Neuron (in vitro differentiated cells): ENCODE data around the gene STX10.
"Not testable (repeated sequence)": the region's sequence is repeated elsewhere in the genome, so short reads cannot be mapped to it uniquely, and the experiment has no call there.

Experiments
- H2AFZ ChIP-seq: one replicate; pipeline ENCODE4 v1.6.1; 2013; ENCODE audit warnings: low read depth, mild to moderate bottlenecking, inconsistent platforms, low read length, moderate library complexity
- H3K27me3 ChIP-seq: one replicate; pipeline ENCODE4 v1.6.1; 2013; ENCODE audit warnings: low read length; ENCODE audit not compliant: insufficient read depth
- H3K36me3 ChIP-seq: one replicate; pipeline ENCODE4 v1.6.1; 2013; ENCODE audit warnings: low read length; ENCODE audit not compliant: insufficient read depth
- H3K4me1 ChIP-seq: one replicate; pipeline ENCODE4 v1.6.1; 2013; ENCODE audit warnings: low read length; ENCODE audit not compliant: insufficient read depth
- H3K4me3 ChIP-seq: 2 replicates; pipeline ENCODE4 v1.5.1; 2013; ENCODE audit warnings: mild to moderate bottlenecking, low read length, moderate library complexity
- H3K9me3 ChIP-seq: one replicate; pipeline ENCODE4 v1.6.1; 2013; ENCODE audit warnings: low read length

STX10 gene

GRCh38 chr19:13159713-13160112 is 9.5 kb upstream of the STX10 start:
- Histone ChIP-seq H2AFZ (no peak overlapping the region), H3K36me3 (no peaks in the 10 kb centered on the region), H3K9me3 (no peaks in the 10 kb centered on the region), H3K4me3 (no peak overlapping the region), H3K27me3 (no peaks in the 10 kb centered on the region), H3K4me1 (peaks cover 34% of the 10 kb centered on the region)

DNA sequence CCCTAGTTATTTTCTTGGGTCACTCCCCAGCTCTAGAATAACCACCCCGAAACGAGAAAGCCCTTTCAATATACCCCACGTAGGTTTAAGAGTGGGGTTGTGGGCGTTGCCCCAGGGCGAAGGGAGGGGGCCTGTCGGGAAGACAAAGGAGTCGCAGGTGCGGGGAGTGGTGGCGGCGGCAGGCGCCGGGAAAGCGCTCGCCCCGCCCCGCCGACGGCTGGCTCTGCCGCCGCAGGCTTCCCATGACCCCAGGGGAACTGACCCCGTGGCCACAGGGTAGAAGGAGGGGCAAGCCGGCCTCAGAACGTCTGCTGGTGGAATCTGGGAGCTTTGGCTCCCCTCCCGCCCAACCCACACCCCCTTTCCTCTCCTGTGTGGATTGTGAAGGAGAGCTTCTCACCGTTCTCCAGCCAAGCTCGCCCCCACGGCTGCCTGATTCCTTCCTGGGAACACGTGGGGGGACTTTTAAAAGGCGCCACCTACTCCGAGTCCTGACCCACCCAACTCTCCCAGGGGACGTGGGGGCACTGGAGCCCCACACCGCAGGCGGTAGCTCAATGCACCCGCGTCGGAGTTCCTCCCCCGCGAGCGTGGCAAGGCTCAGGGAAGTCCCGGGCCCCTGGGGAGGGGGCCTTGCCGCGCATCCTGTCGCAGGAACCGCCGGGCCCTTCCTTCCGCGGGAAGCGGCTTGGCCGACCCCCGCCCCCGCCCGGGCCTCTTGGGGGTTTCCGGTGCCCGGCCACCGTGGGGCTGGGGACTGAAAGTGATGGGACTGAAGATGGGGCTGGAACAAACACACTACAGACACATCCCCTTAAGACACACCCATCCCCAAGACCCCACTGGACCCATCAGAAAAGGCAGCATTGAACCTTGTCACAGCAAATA is 5.5 kb upstream of the STX10 start:
- H3K4me1 ChIP-seq = peaks cover 25% of the 10 kb centered on the region
- peak overlapping the region; percentile 82 for H3K4me3 ChIP-seq
- no peaks in the 10 kb centered on the region for H3K27me3 ChIP-seq
- no peak overlapping the region for H2AFZ ChIP-seq
- H3K36me3 ChIP-seq = no peaks in the 10 kb centered on the region
- H3K9me3 ChIP-seq = no peaks in the 10 kb centered on the region

DNA sequence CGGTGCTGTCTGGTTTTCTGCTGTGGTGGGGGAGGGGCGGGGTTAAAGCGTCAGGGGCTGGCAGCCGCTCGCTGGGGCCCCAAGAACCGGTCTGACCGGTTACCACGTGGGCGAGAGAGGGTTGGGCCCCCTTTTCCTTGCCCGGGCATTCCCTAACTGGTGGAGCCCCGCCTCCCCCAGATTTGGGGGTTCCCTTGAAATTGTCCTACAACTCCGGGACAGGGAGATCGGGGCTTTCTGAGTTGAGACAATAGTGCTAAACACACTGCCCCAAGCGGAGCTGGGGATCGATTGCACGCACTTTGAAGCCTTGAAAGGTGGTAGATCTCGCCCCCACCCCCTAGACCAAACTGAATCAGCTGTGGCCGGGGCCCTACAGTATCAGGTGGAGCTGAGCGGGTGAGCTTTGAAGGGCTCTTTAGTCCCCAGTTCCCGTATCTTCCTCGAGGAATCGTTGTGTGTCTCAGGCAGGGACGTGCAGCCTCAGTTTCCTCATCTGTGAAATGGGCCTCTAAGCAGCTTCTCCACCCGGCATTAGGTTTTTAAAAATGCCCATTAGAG is 4.8 kb upstream of the STX10 start:
- H3K4me1 ChIP-seq = peaks cover 25% of the 10 kb centered on the region
- H2AFZ ChIP-seq = no peak overlapping the region
- H3K4me3 ChIP-seq = peak overlapping the region; percentile 82
- no peaks in the 10 kb centered on the region for H3K27me3 ChIP-seq
- no peaks in the 10 kb centered on the region for H3K9me3 ChIP-seq
- no peaks in the 10 kb centered on the region for H3K36me3 ChIP-seq

- H3K9me3 ChIP-seq = no peaks in the 10 kb centered on the region
- no peak overlapping the region for H2AFZ ChIP-seq
- peak overlapping the region; percentile 82 for H3K4me3 ChIP-seq
- H3K4me1 ChIP-seq = peaks cover 25% of the 10 kb centered on the region
- no peaks in the 10 kb centered on the region for H3K27me3 ChIP-seq
- no peaks in the 10 kb centered on the region for H3K36me3 ChIP-seq
Observed at GRCh38 chr19:13154241-13154778, 4.1 kb upstream of the STX10 start.

DNA sequence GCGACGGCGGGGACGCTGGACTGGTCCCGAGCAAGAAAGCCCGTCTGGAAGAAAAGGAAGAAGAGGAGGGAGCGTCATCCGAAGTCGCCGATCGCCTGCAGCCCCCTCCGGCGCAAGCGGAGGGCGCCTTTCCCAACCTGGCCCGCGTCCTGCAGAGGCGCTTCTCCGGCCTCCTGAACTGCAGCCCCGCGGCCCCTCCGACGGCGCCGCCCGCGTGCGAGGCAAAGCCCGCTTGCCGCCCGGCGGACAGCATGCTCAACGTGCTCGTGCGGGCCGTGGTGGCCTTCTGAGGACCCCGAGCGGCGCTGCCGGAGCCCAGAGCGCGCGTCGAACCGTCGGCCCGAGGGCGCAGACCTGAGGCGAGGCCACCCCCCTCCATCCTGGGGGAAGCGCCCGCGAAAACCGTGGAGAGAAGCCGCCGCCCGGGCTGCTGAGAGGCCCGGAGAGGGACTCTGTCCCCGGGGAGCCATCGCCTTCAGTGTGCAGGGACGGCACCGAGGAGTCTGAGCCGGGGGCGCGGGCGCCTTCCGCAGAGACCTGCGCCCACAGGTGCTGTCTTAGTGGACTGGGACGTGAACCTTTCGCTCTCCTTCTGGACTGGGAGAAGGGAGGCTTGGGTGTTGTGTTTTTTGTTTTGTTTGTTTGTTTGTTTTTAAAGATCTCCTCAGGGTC is 3.5 kb upstream of the STX10 start:
- Histone ChIP-seq H3K9me3 (no peaks in the 10 kb centered on the region), H3K4me1 (peaks cover 27% of the 10 kb centered on the region), H2AFZ (no peak overlapping the region), H3K4me3 (peak overlapping the region; percentile 82), H3K27me3 (no peaks in the 10 kb centered on the region), H3K36me3 (no peaks in the 10 kb centered on the region)

DNA sequence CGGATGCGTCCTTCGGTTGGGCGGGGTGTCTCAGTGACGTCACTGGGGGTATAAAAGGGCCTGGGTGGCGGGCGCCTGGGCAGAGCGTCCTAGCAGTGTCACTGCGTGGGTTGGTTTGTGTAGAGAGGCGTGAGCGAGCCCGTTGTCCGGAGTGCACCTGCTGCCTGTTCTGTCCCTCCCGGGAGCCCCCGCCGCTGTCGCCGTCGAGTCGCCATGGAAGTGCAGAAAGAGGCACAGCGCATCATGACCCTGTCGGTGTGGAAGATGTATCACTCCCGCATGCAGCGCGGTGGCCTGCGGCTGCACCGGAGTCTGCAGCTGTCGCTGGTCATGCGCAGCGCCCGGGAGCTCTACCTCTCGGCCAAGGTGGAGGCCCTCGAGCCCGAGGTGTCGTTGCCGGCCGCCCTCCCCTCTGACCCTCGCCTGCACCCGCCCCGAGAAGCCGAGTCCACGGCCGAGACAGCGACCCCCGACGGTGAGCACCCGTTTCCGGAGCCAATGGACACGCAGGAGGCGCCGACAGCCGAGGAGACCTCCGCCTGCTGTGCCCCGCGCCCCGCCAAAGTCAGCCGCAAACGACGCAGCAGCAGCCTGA is 2.9 kb upstream of the STX10 start:
- Histone ChIP-seq H3K4me1 (peaks cover 28% of the 10 kb centered on the region), H3K36me3 (no peaks in the 10 kb centered on the region), H2AFZ (no peak overlapping the region), H3K4me3 (peak overlapping the region; percentile 82), H3K27me3 (no peaks in the 10 kb centered on the region), H3K9me3 (no peaks in the 10 kb centered on the region)

DNA sequence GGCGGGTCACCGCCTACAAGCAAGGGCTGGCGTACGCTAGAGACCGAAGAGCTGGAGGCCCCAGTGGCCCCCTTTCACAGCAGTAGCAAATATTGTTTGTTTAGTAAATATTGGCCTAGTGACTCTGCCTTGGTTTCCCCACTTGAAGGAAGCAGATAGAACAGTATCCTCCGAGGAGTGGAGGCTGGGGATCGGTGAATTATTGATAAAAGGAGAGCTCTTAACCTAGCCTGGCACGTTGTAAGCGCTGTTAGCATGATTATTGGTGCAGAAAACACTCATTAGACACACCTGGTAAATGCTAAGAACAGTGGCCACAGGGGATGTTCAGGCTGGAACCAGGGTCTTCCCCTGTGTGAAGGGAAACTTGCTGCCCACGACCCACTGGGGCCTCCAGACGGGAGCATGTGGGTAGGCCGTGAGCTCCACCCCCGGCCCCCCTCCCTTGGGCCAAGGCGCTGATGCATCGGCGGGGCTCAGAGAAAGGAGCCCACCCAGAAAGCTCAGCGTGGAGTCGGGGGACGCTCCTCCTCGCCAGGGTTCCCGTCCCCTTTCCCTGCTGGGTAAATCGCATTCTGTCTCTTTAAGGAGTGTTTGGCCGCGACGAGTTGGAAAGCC is 2.3 kb upstream of the STX10 start:
- Histone ChIP-seq H3K9me3 (no peaks in the 10 kb centered on the region), H3K4me1 (peaks cover 28% of the 10 kb centered on the region)

DNA sequence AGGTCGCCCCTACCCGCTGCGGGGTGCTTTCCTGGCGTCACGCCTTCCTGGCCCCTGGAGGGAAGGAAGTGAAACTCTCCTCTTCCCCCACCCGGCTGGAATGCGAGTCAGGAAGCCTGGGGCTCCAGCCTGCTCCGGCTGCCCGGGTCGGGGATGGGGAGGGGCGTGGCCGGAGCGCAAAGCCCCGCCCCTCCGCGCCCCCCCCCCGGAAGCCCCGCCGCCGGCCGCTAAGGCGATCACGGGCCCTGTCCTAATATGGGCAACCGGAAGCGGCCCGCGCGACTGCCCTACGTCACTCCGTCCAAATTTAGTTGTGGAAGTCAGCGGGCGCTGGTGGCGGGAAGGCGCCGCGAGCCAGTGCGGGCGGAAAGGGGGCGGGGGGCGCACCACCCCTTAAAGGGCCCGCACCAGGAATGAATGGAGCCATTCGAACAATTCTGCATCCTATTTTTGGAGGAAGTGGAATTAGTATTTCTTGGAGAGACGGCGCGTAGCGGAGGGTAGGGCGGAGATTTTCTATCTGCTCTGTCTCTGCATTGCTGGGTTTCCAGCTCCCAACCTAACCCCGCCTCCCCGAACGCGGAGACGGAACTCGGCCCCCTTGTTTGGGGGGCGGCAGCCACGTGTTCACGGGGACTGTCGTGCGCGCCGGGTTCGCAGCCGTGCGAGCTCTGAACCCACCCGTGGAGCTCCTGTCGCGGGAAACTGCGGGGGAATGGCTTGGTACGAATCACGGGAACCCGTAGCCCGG is 1.6 kb upstream of the STX10 start:
- H3K4me1 ChIP-seq = peaks cover 28% of the 10 kb centered on the region
- H3K27me3 ChIP-seq = no peaks in the 10 kb centered on the region
- H3K4me3 ChIP-seq = peak overlapping the region; percentile 90
- H3K9me3 ChIP-seq = no peaks in the 10 kb centered on the region
- no peaks in the 10 kb centered on the region for H3K36me3 ChIP-seq
- peak overlapping the region; percentile 85 for H2AFZ ChIP-seq

More for the DNA sequence above, 2.3 kb upstream of the STX10 start:
- Histone ChIP-seq H3K4me3 (peak overlapping the region; percentile 82), H3K36me3 (no peaks in the 10 kb centered on the region), H3K27me3 (no peaks in the 10 kb centered on the region), H2AFZ (peak overlapping the region; percentile 85)

DNA sequence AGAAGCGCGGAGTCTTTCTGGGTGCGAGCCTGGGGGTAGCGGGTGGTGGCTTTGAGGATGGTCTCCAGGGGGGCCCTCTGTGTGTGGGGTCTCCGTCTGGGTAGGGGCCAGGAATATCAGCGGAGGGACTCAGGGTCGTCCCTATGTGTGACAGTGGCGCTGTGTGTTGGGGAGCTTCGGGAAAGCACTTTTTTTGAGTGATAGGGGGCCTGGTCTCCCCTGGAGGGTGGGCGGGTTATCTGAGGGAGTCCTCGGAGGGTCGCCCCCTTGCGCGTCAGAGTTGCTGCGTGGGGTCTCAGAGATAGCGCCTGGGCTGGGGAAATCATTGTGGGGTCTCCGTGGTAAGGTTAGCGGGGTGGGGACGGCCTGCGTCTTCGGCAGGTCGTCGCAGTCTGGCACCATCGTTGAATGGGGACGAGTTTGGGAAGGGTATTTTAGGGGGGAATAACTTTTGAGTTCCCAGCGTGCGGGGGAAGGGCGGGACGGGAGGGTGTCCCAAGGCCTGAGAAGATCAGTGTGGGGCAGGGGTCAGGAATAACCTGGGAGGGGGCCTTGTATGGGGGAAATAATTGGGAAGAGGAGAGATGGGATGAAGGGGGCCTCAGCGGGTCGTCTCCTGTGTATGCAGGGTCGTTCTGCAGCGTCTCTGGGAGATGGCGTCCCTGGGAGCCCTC is 893 bp upstream of the STX10 start:
- Histone ChIP-seq H3K9me3 (no peaks in the 10 kb centered on the region), H2AFZ (peak overlapping the region; percentile 44)

DNA sequence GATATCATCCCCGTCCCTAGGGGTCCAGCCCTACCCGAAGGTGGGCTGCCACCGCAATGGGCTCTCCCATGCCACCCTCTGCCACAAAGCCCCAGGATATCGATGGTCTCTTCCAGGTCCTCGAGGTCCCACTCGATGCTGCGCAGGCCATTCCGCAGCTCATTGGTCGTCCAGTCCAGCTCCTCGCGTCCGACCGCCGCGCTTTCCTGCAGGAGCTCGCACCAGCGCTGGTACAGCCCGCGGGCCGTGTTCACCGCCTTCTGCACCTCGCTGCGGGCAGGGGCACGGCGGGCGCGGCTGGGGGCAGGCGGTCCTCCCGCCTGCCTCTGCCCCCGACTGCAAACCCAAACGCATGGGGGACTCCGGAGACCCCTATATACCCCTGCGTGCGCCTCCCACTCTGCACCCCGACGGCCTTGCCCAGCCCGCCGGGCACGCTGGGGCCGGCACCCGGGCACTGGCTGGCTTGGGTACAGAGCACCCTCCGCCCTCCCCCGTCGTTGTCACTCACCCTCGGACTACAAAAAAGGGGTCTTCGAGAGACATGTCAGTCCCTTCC is 468 bp downstream of the STX10 start:
- Histone ChIP-seq H2AFZ (peak overlapping the region; percentile 44), H3K27me3 (no peaks in the 10 kb centered on the region), H3K9me3 (no peaks in the 10 kb centered on the region), H3K4me3 (peak overlapping the region; percentile 90), H3K4me1 (peaks cover 13% of the 10 kb centered on the region), H3K36me3 (peaks cover under 1% of the 10 kb centered on the region)

More for the DNA sequence above, 893 bp upstream of the STX10 start:
- Histone ChIP-seq H3K36me3 (no peaks in the 10 kb centered on the region), H3K27me3 (no peaks in the 10 kb centered on the region), H3K4me3 (peak overlapping the region; percentile 90), H3K4me1 (peaks cover 24% of the 10 kb centered on the region)

DNA sequence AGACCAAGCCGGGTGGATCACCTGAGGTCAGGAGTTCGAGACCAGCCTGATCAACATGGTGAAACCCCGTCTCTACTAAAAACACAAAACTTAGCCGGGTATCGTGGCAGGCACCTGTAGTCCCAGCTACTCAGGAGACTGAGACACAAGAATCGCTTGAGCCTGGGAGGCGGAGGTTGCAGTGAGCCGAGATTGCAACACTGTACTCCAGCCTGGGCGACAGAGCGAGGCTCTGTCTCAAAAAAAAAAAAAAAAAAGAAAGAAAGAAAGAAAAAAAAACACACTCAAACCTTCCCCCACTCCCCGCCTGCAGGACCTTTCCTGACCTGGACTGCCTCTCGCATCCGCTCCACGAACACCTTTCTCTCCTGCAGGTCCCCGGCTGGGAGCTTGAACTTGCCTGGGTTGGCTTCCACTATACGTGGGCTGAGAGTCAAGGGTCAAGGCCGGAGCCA is 975 bp downstream of the STX10 start:
- not testable (repeated sequence) for H3K9me3 ChIP-seq, H3K27me3 ChIP-seq, H3K4me1 ChIP-seq, H3K36me3 ChIP-seq
- H3K4me3 ChIP-seq = peak overlapping the region; percentile 90
- H2AFZ ChIP-seq = peak overlapping the region; percentile 44
